Prostate gland (tissue), 2 donors: ENCODE data around the gene STAT1. TPM values are rescaled to one million over a fixed set of nuclear protein-coding genes. Genes with fewer than 3 reads are reported as not detected.
"Not testable (repeated sequence)": the region's sequence is repeated elsewhere in the genome, so short reads cannot be mapped to it uniquely, and the experiment has no call there.

ENCODE experiments used
- DNase-seq: peaks from one replicate; pipeline ENCODE4 v3.0.0-alpha.2; 2019; ENCODE audit warnings: low spot score
- H3K27ac ChIP-seq, 2 donors: fragments of 200-600 bp; sonication (generic); 2 replicates each; pipeline ENCODE4 v1.5.1; 2017 to 2019
- H3K27me3 ChIP-seq: fragments of 200-600 bp; sonication (generic); replicated peaks from 2 replicates; pipeline ENCODE4 v1.5.1; 2019; ENCODE audit not compliant: insufficient read depth
- H3K36me3 ChIP-seq, 2 donors: fragments of 200-600 bp; sonication (generic); 1 replicate in 1 of 2; 2 replicates in 1 of 2; pipeline versions ENCODE4 v1.5.1 to v1.8.1; 2017 to 2019
- H3K4me1 ChIP-seq: fragments of 200-600 bp; sonication (generic); replicated peaks from 2 replicates; pipeline ENCODE4 v1.5.1; 2019
- H3K4me3 ChIP-seq, 2 donors: fragments of 200-600 bp; sonication (generic); 2 replicates each; pipeline ENCODE4 v1.5.1; 2017 to 2019
- H3K9me3 ChIP-seq: fragments of 200-600 bp; sonication (generic); 2 replicates; pipeline ENCODE4 v1.5.1; 2017
- CTCF ChIP-seq, 4 experiments: fragments of 200-600 bp in 2 of 4; fragments of 450-650 bp in 2 of 4; sonication (generic) in 2 of 4; IDR thresholded peaks; 1 replicate in 3 of 4; 2 replicates in 1 of 4; pipeline ENCODE4 v1.5.1; 2016 to 2019; ENCODE audit warnings: antibody characterized with exemption in 4 of 4, mild to moderate bottlenecking in 2 of 4, moderate library complexity in 2 of 4
- POLR2A ChIP-seq: fragments of 450-650 bp; IDR thresholded peaks from one replicate; pipeline ENCODE4 v1.6.1; 2016; ENCODE audit warnings: antibody characterized with exemption, mild to moderate bottlenecking
- POLR2AphosphoS5 ChIP-seq: sonication (generic); formaldehyde crosslinking; IDR thresholded peaks from one replicate; pipeline ENCODE4 v1.6.1; 2017; ENCODE audit warnings: antibody characterized with exemption
- WGBS: methylation state at CpG from one replicate; pipeline ENCODE4 v1.1.5; 2018; 5-methylcytosine and 5-hydroxymethylcytosine counted together
- intact Hi-C: fragments of 100-400 bp; cut with DNase I; formaldehyde crosslinking; loops from one replicate; pipeline ENCODE4 v1.14.2; 2022
- total RNA-seq, 2 donors: library from RNA; depleted of rRNA; stranded (reverse); fragments of >200 nt; gene quantifications; one replicate each; pipeline ENCODE4 v1.1.0, GENCODE V29; 2016

The STAT1 gene
- total RNA-seq, 2 donors from 2014 or later: 53.3 to 64.1 TPM

GRCh38 chr2:190999058-190999457 lies 14.9 kb downstream of the STAT1 start:
- H3K27me3 ChIP-seq: no peaks in the 10 kb centered on the region
- peaks cover 0 to 5% of the 10 kb centered on the region in 2 donors for H3K36me3 ChIP-seq
- H3K9me3 ChIP-seq: no peaks in the 10 kb centered on the region
- TF ChIP-seq POLR2AphosphoS5 (no peak), POLR2A (no peak), CTCF (IDR thresholded peaks at IDR 0.05) (no peak)
- DNase-seq: no peak
- intact Hi-C loops: no loop called here
- H3K4me3 ChIP-seq: no peak overlapping the region
- H3K4me1 ChIP-seq: no peaks in the 10 kb centered on the region
- H3K27ac ChIP-seq: no peak overlapping the region
- 91% methylated on average over 7 of the region's 7 CpGs for WGBS

- DNase-seq: no peak
- no peaks in the 10 kb centered on the region for H3K27me3 ChIP-seq
- H3K4me3 ChIP-seq: no peak overlapping the region
- WGBS: 87% methylated on average over 8 of the region's 8 CpGs
- H3K36me3 ChIP-seq: peaks cover 0 to 7% of the 10 kb centered on the region in 2 donors
- H3K27ac ChIP-seq: no peak overlapping the region
- H3K4me1 ChIP-seq: no peaks in the 10 kb centered on the region
- no peaks in the 10 kb centered on the region for H3K9me3 ChIP-seq
- intact Hi-C loops: no loop called here
- TF ChIP-seq CTCF (IDR thresholded peaks at IDR 0.05) (no peak), POLR2AphosphoS5 (no peak), POLR2A (no peak)
Observed at GRCh38 chr2:190997526-190998113, 16.4 kb downstream of the STAT1 start.

GRCh38 chr2:190996947-190997346 lies 17.0 kb downstream of the STAT1 start:
- H3K36me3 ChIP-seq: peaks cover 0 to 7% of the 10 kb centered on the region in 2 donors
- TF ChIP-seq CTCF (IDR thresholded peaks at IDR 0.05): no peak
- TF ChIP-seq POLR2AphosphoS5: no peak
- TF ChIP-seq POLR2A: no peak
- 90% methylated on average over 5 of the region's 5 CpGs for WGBS
- no peak overlapping the region for H3K4me3 ChIP-seq
- DNase-seq: no peak
- no peaks in the 10 kb centered on the region for H3K4me1 ChIP-seq
- H3K9me3 ChIP-seq: no peaks in the 10 kb centered on the region
- no peaks in the 10 kb centered on the region for H3K27me3 ChIP-seq
- intact Hi-C loops: no loop called here
- H3K27ac ChIP-seq: no peak overlapping the region

GRCh38 chr2:190996338-190996946 lies 17.5 kb downstream of the STAT1 start:
- no peak for TF ChIP-seq POLR2AphosphoS5
- peak in 2 of 4 experiments; percentile 12 to 19 for TF ChIP-seq CTCF (IDR thresholded peaks at IDR 0.05)
- TF ChIP-seq POLR2A: no peak
- intact Hi-C loops: no loop called here
- peaks cover 0 to 7% of the 10 kb centered on the region in 2 donors for H3K36me3 ChIP-seq
- H3K27me3 ChIP-seq: no peaks in the 10 kb centered on the region
- no peak overlapping the region for H3K4me3 ChIP-seq
- no peaks in the 10 kb centered on the region for H3K9me3 ChIP-seq
- H3K27ac ChIP-seq: no peak overlapping the region
- no peaks in the 10 kb centered on the region for H3K4me1 ChIP-seq
- DNase-seq: no peak
- WGBS: 78% methylated on average over 5 of the region's 5 CpGs

- H3K27me3 ChIP-seq, H3K27ac ChIP-seq, DNase-seq, H3K4me1 ChIP-seq, H3K4me3 ChIP-seq, H3K9me3 ChIP-seq, intact Hi-C loops, H3K36me3 ChIP-seq: not testable (repeated sequence)
- 93% methylated on average over 3 of the region's 3 CpGs for WGBS
Observed at GRCh38 chr2:190995315-190995714, 18.7 kb downstream of the STAT1 start.
